DMS153 (cell line): ENCODE data around the gene AFP.

Experiments used
- DNase-seq: peaks from one replicate; lab custom pipeline; 2025; lab: John Stamatoyannopoulos, UW

The AFP gene

GRCh38 chr4:73438582-73439215 is 2.7 kb downstream of the AFP start:
- no peak for DNase-seq

- no peak for DNase-seq
Observed at GRCh38 chr4:73439445-73439844, 3.4 kb downstream of the AFP start.

DNA sequence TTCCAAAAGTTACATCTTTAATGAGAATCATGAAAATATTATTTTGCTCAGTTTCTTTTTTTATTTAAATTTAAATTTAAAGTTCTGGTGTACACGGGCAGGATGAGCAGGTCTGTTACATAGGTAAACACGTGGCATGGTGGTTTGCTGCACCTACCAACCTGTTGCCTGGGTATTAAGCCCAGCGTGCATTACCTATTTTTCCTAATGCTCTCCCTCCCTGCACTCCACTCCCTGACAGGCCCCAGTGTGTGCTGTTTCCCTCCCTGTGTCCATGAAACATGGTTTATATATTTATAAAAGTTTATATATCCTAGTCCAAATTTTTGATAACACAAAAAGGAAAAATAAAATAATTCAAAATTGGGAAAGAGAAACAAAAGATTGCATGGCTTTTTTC is 4.0 kb downstream of the AFP start:
- DNase-seq: no peak

DNA sequence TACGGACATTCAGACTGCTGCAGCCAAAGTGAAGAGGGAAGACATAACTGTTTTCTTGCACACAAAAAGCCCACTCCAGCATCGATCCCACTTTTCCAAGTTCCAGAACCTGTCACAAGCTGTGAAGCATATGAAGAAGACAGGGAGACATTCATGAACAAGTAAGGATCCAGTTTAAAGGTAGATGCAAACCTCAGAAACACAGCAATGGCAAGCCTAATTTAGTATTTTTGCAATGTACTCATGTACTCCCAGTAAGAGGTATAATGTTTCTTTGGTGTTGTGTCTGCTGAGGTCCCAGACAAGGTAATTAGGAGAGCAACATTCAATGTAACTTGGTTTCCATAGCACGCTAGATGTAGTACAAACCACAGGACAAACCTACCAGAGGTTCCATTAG is 4.6 kb downstream of the AFP start:
- no peak for DNase-seq

GRCh38 chr4:73442275-73442674 is 6.3 kb downstream of the AFP start:
- no peak for DNase-seq

DNA sequence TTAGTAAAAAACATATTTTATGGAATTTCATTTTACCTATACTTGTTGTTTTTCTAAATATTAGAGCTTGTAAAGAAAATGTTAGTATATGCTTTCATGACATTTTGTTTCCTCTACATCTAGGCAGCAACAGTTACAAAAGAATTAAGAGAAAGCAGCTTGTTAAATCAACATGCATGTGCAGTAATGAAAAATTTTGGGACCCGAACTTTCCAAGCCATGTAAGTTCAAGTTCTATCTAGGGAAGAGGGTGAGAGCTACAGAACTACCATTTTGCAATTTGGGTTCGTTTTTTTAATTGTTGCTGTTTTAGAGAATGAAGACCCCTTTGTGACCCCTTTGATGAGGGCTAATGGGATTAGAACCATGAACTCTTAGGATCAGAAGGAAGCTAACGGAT is 7.2 kb downstream of the AFP start:
- DNase-seq: no peak

DNA sequence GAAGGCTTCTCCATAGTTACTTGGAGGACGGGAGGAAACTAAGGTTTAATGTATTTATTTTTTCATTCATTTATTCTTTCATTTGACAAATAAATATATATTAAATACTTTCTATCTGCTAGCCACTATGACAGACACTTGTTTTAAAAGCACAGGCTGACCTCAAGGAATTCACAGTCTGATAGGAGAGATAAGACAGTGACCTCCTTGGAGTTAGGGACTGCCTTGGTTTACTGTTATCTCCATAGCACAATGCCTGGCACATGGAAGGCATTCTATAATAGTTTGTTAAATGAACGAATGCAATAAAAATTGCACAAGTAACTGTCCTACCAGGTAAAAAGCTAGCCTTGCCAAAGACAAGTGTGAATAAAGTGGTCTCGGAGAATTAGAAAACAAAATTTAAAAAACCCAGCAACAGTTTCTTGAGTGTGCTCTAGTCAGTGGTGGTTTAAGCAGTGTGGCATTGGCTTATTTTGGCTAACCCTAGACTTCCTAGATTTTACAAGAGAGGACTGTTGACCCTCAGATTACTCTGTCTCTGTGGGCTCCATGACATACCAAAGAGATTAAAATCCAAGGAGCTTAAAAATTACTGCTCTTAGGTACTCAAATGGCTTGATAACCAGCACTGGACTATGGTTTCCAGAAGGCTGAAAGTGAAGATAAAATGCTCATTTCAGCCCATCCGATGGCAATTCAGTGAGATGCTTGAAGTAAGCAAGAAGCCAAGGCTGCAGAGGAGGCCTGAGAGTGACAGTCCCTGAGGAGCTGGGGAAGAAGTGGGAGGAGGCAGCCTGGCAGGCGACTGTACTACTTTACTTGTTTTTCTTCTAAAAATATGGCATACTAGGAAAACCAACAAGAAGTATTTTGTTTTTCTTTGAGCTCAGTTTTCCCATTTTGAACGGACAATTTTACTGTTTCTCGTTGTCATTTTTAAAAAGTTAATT is 9.6 kb downstream of the AFP start:
- no peak for DNase-seq

- peak; percentile 32 for DNase-seq
Observed at GRCh38 chr4:73446336-73446938, 10.4 kb downstream of the AFP start.

DNA sequence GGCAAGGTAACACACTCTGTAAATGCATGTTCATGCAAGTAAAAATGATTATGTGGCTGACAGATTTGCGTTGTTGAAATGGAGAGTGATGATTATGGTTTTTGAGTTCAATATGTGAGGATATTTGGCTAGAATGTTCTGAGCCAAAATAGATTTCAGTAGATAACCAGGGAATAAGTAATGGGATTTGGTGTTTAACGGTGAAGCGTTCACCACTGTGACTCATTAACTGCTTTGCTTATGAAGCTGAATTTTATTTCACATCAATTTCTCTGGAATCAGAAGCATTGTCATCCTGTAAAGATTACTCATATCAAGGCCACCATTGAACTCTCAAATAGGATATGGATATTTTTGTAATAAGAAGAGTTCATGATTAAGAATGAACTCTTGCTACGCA is 11.7 kb downstream of the AFP start:
- DNase-seq: no peak

GRCh38 chr4:73448448-73449203 is 12.6 kb downstream of the AFP start:
- no peak for DNase-seq

DNA sequence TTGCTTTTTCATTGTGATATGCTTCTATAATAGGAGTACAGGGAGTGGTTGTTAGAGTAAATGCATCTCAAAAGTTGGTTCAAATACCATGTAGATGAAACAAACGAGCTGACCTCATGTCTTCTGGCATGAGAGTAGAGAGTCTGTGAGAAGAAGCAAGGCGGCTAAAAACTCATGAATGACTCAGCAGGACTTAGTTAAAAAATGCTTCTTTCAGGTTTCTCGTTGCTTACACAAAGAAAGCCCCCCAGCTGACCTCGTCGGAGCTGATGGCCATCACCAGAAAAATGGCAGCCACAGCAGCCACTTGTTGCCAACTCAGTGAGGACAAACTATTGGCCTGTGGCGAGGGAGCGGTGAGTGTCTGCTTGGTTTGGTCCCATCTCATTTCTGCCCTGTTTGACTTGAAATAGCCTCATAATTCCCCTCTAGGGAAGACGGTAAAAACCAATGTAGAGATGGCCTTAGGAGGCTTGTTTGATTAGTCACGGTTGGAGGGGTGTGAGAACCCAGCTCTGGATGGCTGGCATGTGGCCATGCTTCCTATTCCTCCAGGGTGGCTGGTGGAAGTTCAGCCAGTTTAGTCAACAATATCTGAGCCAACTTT is 14.5 kb downstream of the AFP start:
- peak; percentile 66 for DNase-seq

- DNase-seq: no peak
Observed at GRCh38 chr4:73451404-73451803, 15.4 kb downstream of the AFP start.

- no peak for DNase-seq
Observed at GRCh38 chr4:73451981-73452747, 16.1 kb downstream of the AFP start.

GRCh38 chr4:73452953-73453700 is 17.1 kb downstream of the AFP start:
- no peak for DNase-seq

DNA sequence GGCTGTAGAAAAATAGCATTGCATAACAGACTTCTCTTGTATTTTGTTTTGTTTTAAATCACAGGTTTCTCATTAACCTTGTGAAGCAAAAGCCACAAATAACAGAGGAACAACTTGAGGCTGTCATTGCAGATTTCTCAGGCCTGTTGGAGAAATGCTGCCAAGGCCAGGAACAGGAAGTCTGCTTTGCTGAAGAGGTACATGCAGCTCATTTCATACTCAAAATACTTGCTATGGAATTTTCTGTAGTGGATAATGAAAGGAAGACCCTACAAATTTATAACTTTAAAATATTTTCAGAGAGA is 17.6 kb downstream of the AFP start:
- no peak for DNase-seq

DNA sequence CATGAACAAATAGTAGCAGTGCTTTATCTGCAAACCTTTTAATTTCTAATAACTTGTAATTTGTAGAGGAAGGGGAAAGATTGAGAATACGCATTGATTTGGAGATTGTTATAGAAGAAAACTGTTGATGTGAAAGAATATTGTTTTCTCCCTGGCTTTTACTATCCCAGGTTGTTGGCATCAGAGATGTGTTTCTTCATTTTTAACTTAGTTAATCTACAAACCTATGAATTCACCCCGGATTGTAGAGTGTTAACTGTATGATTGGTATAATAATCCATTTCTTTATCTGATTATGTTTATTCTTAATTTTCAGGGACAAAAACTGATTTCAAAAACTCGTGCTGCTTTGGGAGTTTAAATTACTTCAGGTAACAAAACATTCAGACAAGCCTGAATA is 18.9 kb downstream of the AFP start:
- no peak for DNase-seq

DNA sequence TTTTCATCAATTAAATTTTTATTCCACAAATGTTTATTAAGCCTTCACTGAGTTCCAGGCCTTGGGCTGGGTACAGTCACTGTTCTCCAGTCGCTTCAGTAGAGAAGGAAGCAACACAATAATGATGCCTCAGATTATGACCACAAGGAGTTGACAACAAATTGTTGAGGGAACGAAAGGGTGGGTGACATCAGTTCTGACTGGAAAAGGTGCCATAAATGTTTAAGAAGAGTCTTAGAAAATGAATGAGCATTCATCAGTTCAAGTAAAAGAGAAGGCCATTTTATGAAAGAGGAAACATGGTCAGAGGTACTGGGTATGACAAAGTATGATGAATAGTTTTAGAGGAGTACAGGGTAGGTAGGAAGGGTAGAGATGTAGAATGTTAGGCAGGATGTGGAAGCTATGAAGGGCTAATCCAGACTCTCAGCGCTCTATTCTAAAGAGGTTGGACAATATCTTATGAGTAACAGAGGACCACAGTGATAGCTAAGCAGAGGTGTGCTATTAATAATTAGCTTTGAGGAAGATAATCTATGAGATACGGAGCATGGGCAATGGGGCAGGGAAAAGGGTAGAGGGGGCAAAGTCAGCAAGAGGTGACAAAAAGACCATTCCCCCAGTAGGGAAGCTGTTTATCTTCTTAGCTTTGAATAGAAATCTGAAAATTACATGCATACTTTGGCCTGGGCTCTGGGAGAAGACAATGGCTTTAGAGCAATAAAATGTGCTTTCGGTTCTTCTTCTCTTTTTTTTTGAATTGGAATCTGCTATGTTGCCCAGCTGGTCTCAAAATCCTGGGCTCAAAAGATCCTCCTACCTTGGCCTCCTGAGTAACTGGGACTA is 20.4 kb downstream of the AFP start:
- no peak for DNase-seq

GRCh38 chr4:73458184-73459047 is 22.4 kb downstream of the AFP start:
- no peak for DNase-seq

DNA sequence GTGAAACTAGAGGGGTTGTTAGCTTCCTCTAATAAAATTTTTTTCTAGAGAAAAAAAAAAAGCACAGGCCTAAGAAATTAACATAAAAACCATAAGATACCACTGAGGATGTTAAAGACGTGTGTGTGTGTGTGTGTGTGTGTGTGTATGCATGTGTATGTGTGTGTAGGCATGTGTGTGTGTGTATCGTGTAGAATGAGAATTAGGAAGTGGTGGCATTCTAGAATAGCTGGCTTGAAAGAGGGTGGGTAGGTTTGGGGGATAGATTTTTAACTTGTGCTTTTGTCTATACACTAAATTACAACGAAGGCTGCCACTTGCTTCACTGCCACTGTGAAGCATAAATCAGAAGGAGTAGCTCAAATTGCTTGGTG is 23.0 kb downstream of the AFP start:
- no peak for DNase-seq
